SIG-M5 (cell line): ENCODE results near the gene POU3F2.

Experiments used
- DNase-seq: peaks from one replicate; lab custom pipeline; 2025; lab: John Stamatoyannopoulos, UW

POU3F2 gene

GRCh38 chr6:98834060-98835031 is at the start of gene POU3F2:
POU3F2 (plus strand) TSS chr6:98834574; CDS start chr6:98834874, 300 bp downstream.
- no peak for DNase-seq

- no peak for DNase-seq
Observed at GRCh38 chr6:98787435-98787834, 46.9 kb upstream of the POU3F2 start.

- DNase-seq, result no peak
Observed at GRCh38 chr6:98787961-98788360, 46.4 kb upstream of the POU3F2 start.

- DNase-seq, result no peak
Observed at GRCh38 chr6:98794307-98794842, 40.0 kb upstream of the POU3F2 start.

GRCh38 chr6:98797217-98797994 is 37.0 kb upstream of the POU3F2 start:
- no peak for DNase-seq

GRCh38 chr6:98800866-98801265 is 33.5 kb upstream of the POU3F2 start:
- no peak for DNase-seq

- no peak for DNase-seq
Observed at GRCh38 chr6:98808541-98809210, 25.7 kb upstream of the POU3F2 start.

- no peak for DNase-seq
Observed at GRCh38 chr6:98812220-98812619, 22.2 kb upstream of the POU3F2 start.

GRCh38 chr6:98816799-98817198 is 17.6 kb upstream of the POU3F2 start:
- no peak for DNase-seq

- DNase-seq, result no peak
Observed at GRCh38 chr6:98821756-98822405, 12.5 kb upstream of the POU3F2 start.

GRCh38 chr6:98823428-98824161 is 10.8 kb upstream of the POU3F2 start:
- DNase-seq, result no peak

GRCh38 chr6:98824162-98824901 is 10.0 kb upstream of the POU3F2 start:
- no peak for DNase-seq

- DNase-seq, result no peak
Observed at GRCh38 chr6:98824902-98825599, 9.3 kb upstream of the POU3F2 start.

- no peak for DNase-seq
Observed at GRCh38 chr6:98825600-98826230, 8.7 kb upstream of the POU3F2 start.

GRCh38 chr6:98827295-98828159 is 6.8 kb upstream of the POU3F2 start:
- no peak for DNase-seq

- DNase-seq, result no peak
Observed at GRCh38 chr6:98828211-98828788, 6.1 kb upstream of the POU3F2 start.

- DNase-seq, result no peak
Observed at GRCh38 chr6:98828941-98829411, 5.4 kb upstream of the POU3F2 start.

- no peak for DNase-seq
Observed at GRCh38 chr6:98830146-98830545, 4.2 kb upstream of the POU3F2 start.
